Muscle layer of duodenum (tissue), 2 donors: Measurements from ENCODE around the gene SERPINA9.
"Not testable (repeated sequence)": the region's sequence is repeated elsewhere in the genome, so short reads cannot be mapped to it uniquely, and the experiment has no call there.

Experiments
- H3K27ac ChIP-seq: one replicate; pipeline ENCODE4 v1.7.0; 2013; ENCODE audit warnings: mild to moderate bottlenecking, low read length
- H3K27me3 ChIP-seq: one replicate; pipeline ENCODE4 v1.7.0; 2013; ENCODE audit warnings: low read depth, mild to moderate bottlenecking, control low read depth, low read length
- H3K36me3 ChIP-seq, 2 donors: one replicate each; pipeline ENCODE4 v1.7.0; 2013; ENCODE audit warnings: low read length in 2 of 2, control low read depth in 1 of 2, mild to moderate bottlenecking in 1 of 2; ENCODE audit not compliant: insufficient read depth in 2 of 2, control insufficient read depth in 1 of 2
- H3K4me1 ChIP-seq, 2 donors: one replicate each; pipeline ENCODE4 v1.7.0; 2013; ENCODE audit warnings: low read length in 2 of 2, mild to moderate bottlenecking in 2 of 2, control low read depth in 1 of 2, moderate library complexity in 1 of 2; ENCODE audit not compliant: insufficient read depth in 2 of 2, control insufficient read depth in 1 of 2
- H3K4me3 ChIP-seq, 2 donors: one replicate each; pipeline ENCODE4 v1.7.0; 2013; ENCODE audit warnings: low read length in 2 of 2, low read depth in 1 of 2, mild to moderate bottlenecking in 1 of 2
- H3K9me3 ChIP-seq, 2 donors: one replicate each; pipeline ENCODE4 v1.7.0; 2013; ENCODE audit warnings: low read length in 2 of 2, control low read depth in 1 of 2, mild to moderate bottlenecking in 1 of 2; ENCODE audit not compliant: control insufficient read depth in 1 of 2
- donor health status: healthy.

SERPINA9 gene

GRCh38 chr14:94445003-94445402 lies 31.0 kb downstream of the SERPINA9 start:
- no peaks in the 10 kb centered on the region for H3K27me3 ChIP-seq
- H3K4me3 ChIP-seq, result no peak overlapping the region
- H3K9me3 ChIP-seq, result no peaks in the 10 kb centered on the region
- H3K36me3 ChIP-seq, result no peaks in the 10 kb centered on the region
- H3K27ac ChIP-seq, result no peak overlapping the region
- H3K4me1 ChIP-seq, result no peaks in the 10 kb centered on the region

- Histone ChIP-seq H3K4me3 (no peak overlapping the region), H3K27me3 (no peaks in the 10 kb centered on the region), H3K4me1 (no peaks in the 10 kb centered on the region), H3K36me3 (no peaks in the 10 kb centered on the region), H3K27ac (no peak overlapping the region), H3K9me3 (no peaks in the 10 kb centered on the region)
Measured at GRCh38 chr14:94441531-94442205, 34.3 kb downstream of the SERPINA9 start.

GRCh38 chr14:94441130-94441529 lies 34.9 kb downstream of the SERPINA9 start:
- H3K4me3 ChIP-seq, result no peak overlapping the region
- H3K27me3 ChIP-seq, result no peaks in the 10 kb centered on the region
- H3K27ac ChIP-seq, result no peak overlapping the region
- no peaks in the 10 kb centered on the region for H3K36me3 ChIP-seq
- H3K9me3 ChIP-seq, result no peaks in the 10 kb centered on the region
- no peaks in the 10 kb centered on the region for H3K4me1 ChIP-seq

- no peaks in the 10 kb centered on the region for H3K4me1 ChIP-seq
- H3K9me3 ChIP-seq, result no peaks in the 10 kb centered on the region
- H3K27me3 ChIP-seq, result no peaks in the 10 kb centered on the region
- no peak overlapping the region for H3K27ac ChIP-seq
- no peaks in the 10 kb centered on the region for H3K36me3 ChIP-seq
- no peak overlapping the region for H3K4me3 ChIP-seq
Measured at GRCh38 chr14:94439453-94440057, 36.4 kb downstream of the SERPINA9 start.

GRCh38 chr14:94428610-94429009 lies 47.4 kb downstream of the SERPINA9 start:
- Histone ChIP-seq H3K4me1 (no peaks in the 10 kb centered on the region), H3K36me3 (no peaks in the 10 kb centered on the region), H3K4me3 (no peak overlapping the region), H3K27me3 (no peaks in the 10 kb centered on the region), H3K27ac (no peak overlapping the region), H3K9me3 (peaks cover 0 to 6% of the 10 kb centered on the region in 2 donors)

- Histone ChIP-seq H3K36me3 (no peaks in the 10 kb centered on the region), H3K27me3 (no peaks in the 10 kb centered on the region), H3K4me3 (no peak overlapping the region), H3K9me3 (peaks cover 0 to 6% of the 10 kb centered on the region in 2 donors), H3K4me1 (no peaks in the 10 kb centered on the region), H3K27ac (no peak overlapping the region)
Measured at GRCh38 chr14:94427016-94427613, 48.9 kb downstream of the SERPINA9 start.

- no peak overlapping the region for H3K4me3 ChIP-seq
- H3K27ac ChIP-seq, result no peak overlapping the region
- H3K36me3 ChIP-seq, result no peaks in the 10 kb centered on the region
Measured at GRCh38 chr14:94426526-94426925, 49.5 kb downstream of the SERPINA9 start.

GRCh38 chr14:94424371-94424770 lies 51.6 kb downstream of the SERPINA9 start:
- no peaks in the 10 kb centered on the region for H3K36me3 ChIP-seq

More at GRCh38 chr14:94426526-94426925, 49.5 kb downstream of the SERPINA9 start:
- Histone ChIP-seq H3K4me1 (no peaks in the 10 kb centered on the region), H3K27me3 (no peaks in the 10 kb centered on the region), H3K9me3 (peaks cover 0 to 6% of the 10 kb centered on the region in 2 donors)

GRCh38 chr14:94423453-94424056 lies 52.4 kb downstream of the SERPINA9 start:
- Histone ChIP-seq H3K36me3 (no peaks in the 10 kb centered on the region), H3K4me3 (no peak overlapping the region), H3K27ac (no peak overlapping the region), H3K4me1 (no peaks in the 10 kb centered on the region), H3K27me3 (no peaks in the 10 kb centered on the region), H3K9me3 (no peaks in the 10 kb centered on the region)

More at GRCh38 chr14:94424371-94424770, 51.6 kb downstream of the SERPINA9 start:
- no peaks in the 10 kb centered on the region for H3K27me3 ChIP-seq
- H3K9me3 ChIP-seq, result no peaks in the 10 kb centered on the region
- H3K27ac ChIP-seq, result no peak overlapping the region
- H3K4me3 ChIP-seq, result no peak overlapping the region
- no peaks in the 10 kb centered on the region for H3K4me1 ChIP-seq

GRCh38 chr14:94421316-94421715 lies 54.7 kb downstream of the SERPINA9 start:
- Histone ChIP-seq H3K36me3 (no peaks in the 10 kb centered on the region), H3K4me1 (no peaks in the 10 kb centered on the region), H3K4me3 (no peak overlapping the region), H3K27me3 (no peaks in the 10 kb centered on the region), H3K9me3 (no peaks in the 10 kb centered on the region), H3K27ac (no peak overlapping the region)

- not testable (repeated sequence) for H3K27me3 ChIP-seq, H3K4me1 ChIP-seq, H3K27ac ChIP-seq, H3K36me3 ChIP-seq, H3K4me3 ChIP-seq, H3K9me3 ChIP-seq
Measured at GRCh38 chr14:94417497-94418205, 58.3 kb downstream of the SERPINA9 start.
